Neural crest cell (in vitro differentiated cells): Measurements from ENCODE around the gene FHL2. TPM values are rescaled to one million over a fixed set of nuclear protein-coding genes. Genes with fewer than 3 reads are reported as not detected.

Experiments used
- DNase-seq: peaks from one replicate; pipeline ENCODE4 v3.0.0; 2021; ENCODE audit warnings: low read depth, mixed read lengths, low spot score
- H3K27ac Mint-ChIP-seq: one replicate; pipeline ENCODE4 v1.8.0; 2021; ENCODE audit warnings: mild to moderate bottlenecking, mixed read lengths; ENCODE audit not compliant: unreplicated experiment
- H3K27me3 Mint-ChIP-seq: 2 replicates; pipeline ENCODE4 v1.8.0; 2021; ENCODE audit warnings: low read depth, mild to moderate bottlenecking, mixed read lengths
- H3K36me3 Mint-ChIP-seq: 2 replicates; pipeline ENCODE4 v1.8.0; 2021; ENCODE audit warnings: low read depth, mild to moderate bottlenecking, mixed read lengths
- H3K4me1 Mint-ChIP-seq: 2 replicates; pipeline ENCODE4 v1.8.0; 2021; ENCODE audit warnings: mixed read lengths
- H3K4me3 Mint-ChIP-seq: one replicate; pipeline ENCODE4 v1.8.0; 2021; ENCODE audit warnings: mild to moderate bottlenecking, mixed read lengths
- H3K9me3 Mint-ChIP-seq: 2 replicates; pipeline ENCODE4 v1.8.0; 2021; ENCODE audit warnings: mixed read lengths
- CTCF ChIP-seq: fragments of 200-600 bp; sonication (generic); conservative IDR thresholded peaks from 2 replicates; pipeline ENCODE4 v1.5.0; 2021; ENCODE audit warnings: antibody characterized with exemption, mild to moderate bottlenecking
- total RNA-seq: library from RNA; stranded (reverse); gene quantifications from 2 replicates; pipeline ENCODE4 v1.2.1, GENCODE V29; 2021

FHL2 gene
- total RNA-seq, 1 donor from 2014 or later = 4.8 TPM

DNA sequence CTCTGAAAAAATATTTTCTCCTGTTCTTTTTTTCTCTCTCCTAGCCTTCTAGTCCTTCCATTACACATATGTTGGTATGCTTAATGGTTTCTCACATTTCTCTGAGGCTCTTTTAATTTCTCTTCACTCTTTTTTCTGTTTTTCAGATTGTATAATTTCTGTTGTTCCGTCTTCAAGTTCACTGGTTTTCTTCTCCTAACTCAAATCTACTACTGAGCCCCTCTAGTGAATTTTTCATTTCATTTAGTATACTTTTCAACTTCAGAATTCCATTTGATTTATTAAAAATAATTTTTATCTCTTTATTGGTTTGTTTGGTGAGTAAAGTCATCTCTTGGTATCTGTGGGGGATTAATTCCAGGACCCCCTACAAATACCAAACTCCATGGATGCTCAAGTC lies 41.7 kb downstream of the FHL2 start:
- no peak for TF ChIP-seq CTCF

GRCh38 chr2:105344704-105345345 lies 54.0 kb downstream of the FHL2 start:
- no peak overlapping the region for H3K4me3 Mint-ChIP-seq
- no peaks in the 10 kb centered on the region for H3K27me3 Mint-ChIP-seq
- no peaks in the 10 kb centered on the region for H3K9me3 Mint-ChIP-seq
- H3K36me3 Mint-ChIP-seq = peaks cover 2% of the 10 kb centered on the region
- H3K27ac Mint-ChIP-seq = no peak overlapping the region
- no peak for DNase-seq
- no peaks in the 10 kb centered on the region for H3K4me1 Mint-ChIP-seq
- TF ChIP-seq CTCF = peak; percentile 63

More for the DNA sequence above, 41.7 kb downstream of the FHL2 start:
- H3K4me3 Mint-ChIP-seq = no peak overlapping the region
- H3K27me3 Mint-ChIP-seq = no peaks in the 10 kb centered on the region
- peaks cover 3% of the 10 kb centered on the region for H3K9me3 Mint-ChIP-seq
- DNase-seq = no peak
- no peaks in the 10 kb centered on the region for H3K4me1 Mint-ChIP-seq
- H3K36me3 Mint-ChIP-seq = peaks cover 29% of the 10 kb centered on the region
- H3K27ac Mint-ChIP-seq = no peak overlapping the region

DNA sequence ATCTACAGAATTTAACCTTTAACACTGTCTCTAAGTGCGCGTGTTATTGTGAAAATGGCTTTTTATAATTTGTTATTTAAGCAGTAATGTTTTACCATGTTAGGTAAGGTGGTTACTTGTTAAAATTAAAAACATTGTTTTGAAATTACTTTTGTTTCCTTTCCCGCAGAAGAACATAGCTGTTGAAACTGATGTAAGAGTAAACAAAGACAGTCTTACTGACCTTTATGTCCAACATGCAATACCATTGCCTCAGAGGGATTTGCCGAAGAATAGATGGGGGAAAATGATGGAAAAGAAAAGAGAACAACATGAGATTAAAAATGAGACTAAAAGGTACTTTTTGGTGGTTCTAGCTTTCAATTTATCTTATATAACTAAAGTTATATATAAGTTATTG lies 59.4 kb downstream of the FHL2 start:
- Mint-ChIP-seq H3K9me3 (no peaks in the 10 kb centered on the region), H3K27ac (no peak overlapping the region), H3K4me3 (peak overlapping the region; percentile 99), H3K4me1 (peaks cover 35% of the 10 kb centered on the region), H3K36me3 (no peaks in the 10 kb centered on the region), H3K27me3 (no peaks in the 10 kb centered on the region)
- no peak for TF ChIP-seq CTCF
- no peak for DNase-seq

GRCh38 chr2:105338020-105338385 lies 60.8 kb downstream of the FHL2 start:
- TF ChIP-seq CTCF = no peak
- DNase-seq = no peak
- peak overlapping the region; percentile 99 for H3K4me3 Mint-ChIP-seq
- H3K27me3 Mint-ChIP-seq = no peaks in the 10 kb centered on the region
- H3K4me1 Mint-ChIP-seq = peaks cover 35% of the 10 kb centered on the region
- no peaks in the 10 kb centered on the region for H3K9me3 Mint-ChIP-seq
- H3K36me3 Mint-ChIP-seq = no peaks in the 10 kb centered on the region
- H3K27ac Mint-ChIP-seq = peak overlapping the region; percentile 93

- no peak for TF ChIP-seq CTCF
- DNase-seq = peak; percentile 80
- no peaks in the 10 kb centered on the region for H3K9me3 Mint-ChIP-seq
- H3K4me1 Mint-ChIP-seq = peaks cover 35% of the 10 kb centered on the region
- H3K27me3 Mint-ChIP-seq = no peaks in the 10 kb centered on the region
- H3K27ac Mint-ChIP-seq = peak within 1 kb of the TSS; percentile 100
- no peaks in the 10 kb centered on the region for H3K36me3 Mint-ChIP-seq
- peak within 1 kb of the TSS; percentile 99 for H3K4me3 Mint-ChIP-seq
These were observed 61.5 kb downstream of the FHL2 start, which contains the start of gene C2orf49 for GRCh38 chr2:105337122-105338019. Gene C2orf49, plus strand, starts transcription at chr2:105337540. Its CDS starts 48 bp downstream, at chr2:105337588.
